SK-N-SH (cell line): ENCODE results near the gene EFCAB11. TPM values are rescaled to one million over a fixed set of nuclear protein-coding genes. Genes with fewer than 3 reads are reported as not detected.
"Not testable (repeated sequence)": the region's sequence is repeated elsewhere in the genome, so short reads cannot be mapped to it uniquely, and the experiment has no call there.

Experiments used
- CTCF ChIA-PET: fragments of 300-600, 350-600 bp; formaldehyde crosslinking; extraction: SDS; loops from one replicate; lab custom pipeline; 2021; lab: Yijun Ruan, JAX
- POLR2A ChIA-PET: fragments of 350-600 bp; sonication (Branson Sonifier 250); formaldehyde crosslinking; extraction: SDS; loops from one replicate; lab custom pipeline; 2020; ENCODE audit warnings: antibody characterized with exemption, inconsistent platforms; lab: Yijun Ruan, JAX
- DNase-seq: peaks from one replicate; pipeline ENCODE4 v3.0.0; 2012
- H2AFZ ChIP-seq: fragments of 200-600 bp; sonication (generic); 2 replicates; pipeline ENCODE4 v1.8.1; 2016; ENCODE audit warnings: antibody characterized with exemption, mild to moderate bottlenecking, low read depth
- H3F3A ChIP-seq: fragments of 200-600 bp; sonication (generic); replicated peaks from 2 replicates; pipeline ENCODE3; 2016; ENCODE audit warnings: antibody characterized with exemption, mild to moderate bottlenecking; ENCODE audit not compliant: insufficient read depth
- H3K27ac ChIP-seq, 2 experiments: fragments of 200-500 bp in 1 of 2; fragments of 200-600 bp in 1 of 2; sonication (Bioruptor generic) in 1 of 2; sonication (generic), shearing (Covaris generic) in 1 of 2; 2 replicates each; pipeline versions ENCODE4 v1.5.1 to v1.6.1; 2014 to 2016; ENCODE audit warnings: low read depth in 2 of 2, inconsistent platforms in 1 of 2, low read length in 1 of 2, mild to moderate bottlenecking in 1 of 2, mixed read lengths in 1 of 2
- H3K27me3 ChIP-seq: fragments of 200-600 bp; sonication (generic), shearing (Covaris generic); 2 replicates; pipeline ENCODE4 v1.6.1; 2016; ENCODE audit warnings: mixed run types; ENCODE audit not compliant: insufficient read depth
- H3K36me3 ChIP-seq, 2 experiments: fragments of 200-500 bp in 1 of 2; fragments of 200-600 bp in 1 of 2; sonication (Bioruptor generic) in 1 of 2; sonication (generic) in 1 of 2; replicated peaks in 1 of 2; 2 replicates each; pipeline versions ENCODE3 to v1.5.1; 2014 to 2016; ENCODE audit warnings: low read length in 1 of 2, mild to moderate bottlenecking in 1 of 2; ENCODE audit not compliant: insufficient read depth in 2 of 2, control insufficient read depth in 1 of 2
- H3K4me1 ChIP-seq, 2 experiments: fragments of 200-500 bp in 1 of 2; fragments of 200-600 bp in 1 of 2; sonication (Bioruptor generic) in 1 of 2; sonication (generic), shearing (Covaris generic) in 1 of 2; 2 replicates each; pipeline versions ENCODE4 v1.5.1 to v1.6.1; 2014 to 2016; ENCODE audit warnings: low read depth in 1 of 2, low read length in 1 of 2, mixed run types in 1 of 2; ENCODE audit not compliant: insufficient read depth in 2 of 2, control insufficient read depth in 1 of 2
- H3K4me2 ChIP-seq: fragments of 200-600 bp; sonication (generic), shearing (Covaris generic); 2 replicates; pipeline ENCODE4 v1.6.1; 2017; ENCODE audit warnings: mixed run types
- H3K4me3 ChIP-seq, 2 experiments: fragments of 200-500 bp in 1 of 2; fragments of 200-600 bp in 1 of 2; sonication (Bioruptor generic) in 1 of 2; sonication (generic), shearing (Covaris generic) in 1 of 2; 2 replicates each; pipeline versions ENCODE4 v1.5.1 to v1.8.1; 2014 to 2016; ENCODE audit warnings: low read depth in 2 of 2, inconsistent platforms in 1 of 2, low read length in 1 of 2, mild to moderate bottlenecking in 1 of 2, mixed read lengths in 1 of 2, moderate library complexity in 1 of 2
- H3K79me2 ChIP-seq: fragments of 200-600 bp; sonication (generic); 2 replicates; pipeline ENCODE4 v1.8.1; 2017; ENCODE audit warnings: mild to moderate bottlenecking; ENCODE audit not compliant: insufficient read depth
- H3K9ac ChIP-seq: fragments of 200-600 bp; sonication (generic); 2 replicates; pipeline ENCODE4 v1.6.1; 2017; ENCODE audit warnings: mixed run types
- H3K9me2 ChIP-seq: fragments of 200-600 bp; sonication (generic); 2 replicates; pipeline ENCODE4 v1.6.1; 2017; ENCODE audit warnings: mixed run types
- H3K9me3 ChIP-seq: fragments of 200-600 bp; sonication (generic); 2 replicates; pipeline ENCODE4 v1.6.1; 2017; ENCODE audit warnings: mixed run types, mild to moderate bottlenecking, moderate library complexity
- H4K20me1 ChIP-seq: fragments of 200-600 bp; sonication (generic); 2 replicates; pipeline ENCODE4 v1.6.1; 2017; ENCODE audit warnings: mild to moderate bottlenecking, mixed run types; ENCODE audit not compliant: insufficient read depth
- ELF1 ChIP-seq: IDR thresholded peaks from 2 replicates; pipeline ENCODE4 v1.4.0; 2012
- EZH2phosphoT487 ChIP-seq: fragments of 200-600 bp; sonication (generic); IDR thresholded peaks from 2 replicates; pipeline ENCODE4 v1.6.1; 2017; ENCODE audit warnings: low read depth, mixed run types, mild to moderate bottlenecking, antibody characterized with exemption, moderate library complexity, borderline replicate concordance
- FOXJ3 ChIP-seq: sonication (generic); formaldehyde crosslinking; IDR thresholded peaks from 2 replicates; pipeline ENCODE4 v1.5.1; 2020; ENCODE audit warnings: mild to moderate bottlenecking, missing genetic modification reagents
- GABPA ChIP-seq: IDR thresholded peaks from 2 replicates; pipeline ENCODE4 v1.4.0; 2012; ENCODE audit warnings: low read depth, mild to moderate bottlenecking
- JUND ChIP-seq: IDR thresholded peaks from 2 replicates; pipeline ENCODE4 v1.4.0; 2012
- RCOR1 ChIP-seq: fragments of 150-350 bp; IDR thresholded peaks from 2 replicates; pipeline ENCODE4 v1.6.1; 2017; ENCODE audit warnings: antibody characterized with exemption, low read length
- REST ChIP-seq: IDR thresholded peaks from 2 replicates; pipeline ENCODE4 v1.6.1; 2012; ENCODE audit warnings: mild to moderate bottlenecking, low read depth, low read length, moderate library complexity
- RXRA ChIP-seq: IDR thresholded peaks from 2 replicates; pipeline ENCODE4 v1.4.0; 2012; ENCODE audit warnings: low read depth, mild to moderate bottlenecking, borderline replicate concordance
- USF2 ChIP-seq: fragments of 150-350 bp; IDR thresholded peaks from 2 replicates; pipeline ENCODE4 v1.6.1; 2017; ENCODE audit warnings: antibody characterized with exemption, low read length, low read depth, borderline replicate concordance
- YY1 ChIP-seq: IDR thresholded peaks from 2 replicates; pipeline ENCODE4 v1.4.0; 2012; ENCODE audit warnings: low read depth, mild to moderate bottlenecking
- ZBTB33 ChIP-seq: IDR thresholded peaks from 2 replicates; pipeline ENCODE4 v1.4.0; 2012; ENCODE audit warnings: low read depth, borderline replicate concordance
- WGBS: methylation state at CpG from one replicate; pipeline ENCODE4 v1.1.6; 2017; ENCODE audit warnings: low lambda C conversion rate; 5-methylcytosine and 5-hydroxymethylcytosine counted together
- polyA plus RNA-seq, 3 experiments: library from polyadenylated mRNA; depleted of rRNA; stranded (reverse); fragments of >200 nt; gene quantifications; 2 replicates each; pipeline ENCODE4 v1.2.3, GENCODE V29; 2012

Gene EFCAB11
- polyA plus RNA-seq, 1 of the 3 experiments (the other 2 are of a cell fraction): 3.9 TPM

- TF ChIP-seq REST (no peak), USF2 (no peak)
Measured at GRCh38 chr14:89899291-89899690, 55.2 kb downstream of the EFCAB11 start (continued).

- H3K4me2 ChIP-seq, H3K27ac ChIP-seq, H3K4me3 ChIP-seq, POLR2A ChIA-PET, H3K79me2 ChIP-seq, H4K20me1 ChIP-seq, H2AFZ ChIP-seq, CTCF ChIA-PET, H3K9me3 ChIP-seq, H3K27me3 ChIP-seq, H3K36me3 ChIP-seq, DNase-seq, H3K9ac ChIP-seq, H3F3A ChIP-seq, H3K9me2 ChIP-seq, H3K4me1 ChIP-seq: not testable (repeated sequence)
- 86% methylated on average over 2 of the region's 3 CpGs for WGBS
Measured at GRCh38 chr14:89893388-89893787, 61.1 kb downstream of the EFCAB11 start.

GRCh38 chr14:89892953-89893352 is 61.6 kb downstream of the EFCAB11 start:
- no peak overlapping the region for H2AFZ ChIP-seq
- no peak overlapping the region for H3K4me3 ChIP-seq
- POLR2A ChIA-PET: no interaction called here
- no peaks in the 10 kb centered on the region for H3K9me2 ChIP-seq
- H3K4me2 ChIP-seq: no peak overlapping the region
- no peaks in the 10 kb centered on the region for H3K36me3 ChIP-seq
- CTCF ChIA-PET: no interaction called here
- WGBS: 88% methylated on average over 3 of the region's 6 CpGs
- no peaks in the 10 kb centered on the region for H3K79me2 ChIP-seq
- no peaks in the 10 kb centered on the region for H4K20me1 ChIP-seq
- no peak overlapping the region for H3K9ac ChIP-seq
- no peak for TF ChIP-seq JUND
- no peak for TF ChIP-seq EZH2phosphoT487
- no peak for TF ChIP-seq RCOR1
- no peak for TF ChIP-seq ELF1
- TF ChIP-seq GABPA: no peak
- no peak for TF ChIP-seq YY1
- no peak for TF ChIP-seq ZBTB33
- no peak for TF ChIP-seq REST
- TF ChIP-seq FOXJ3 (CRISPR knock-in tag): no peak
- no peak for TF ChIP-seq RXRA
- no peaks in the 10 kb centered on the region for H3K4me1 ChIP-seq
- H3K9me3 ChIP-seq: no peaks in the 10 kb centered on the region; the same call in 1 of the 2 replicates
- no peak overlapping the region for H3K27ac ChIP-seq
- DNase-seq: no peak
- H3F3A ChIP-seq: no peaks in the 10 kb centered on the region
- H3K27me3 ChIP-seq: no peaks in the 10 kb centered on the region

- H3K4me3 ChIP-seq, H3K9ac ChIP-seq, H3K4me2 ChIP-seq, POLR2A ChIA-PET, H3K27ac ChIP-seq, H3K4me1 ChIP-seq, H3K27me3 ChIP-seq, CTCF ChIA-PET, H3K9me3 ChIP-seq, DNase-seq, H3F3A ChIP-seq, H3K36me3 ChIP-seq, H2AFZ ChIP-seq, H3K9me2 ChIP-seq, H4K20me1 ChIP-seq, H3K79me2 ChIP-seq: not testable (repeated sequence)
- WGBS: 97% methylated on average over 18 of the region's 35 CpGs
Measured at GRCh38 chr14:89891721-89892120, 62.8 kb downstream of the EFCAB11 start.
